ENCODE measurements around the gene UCK1. TPM values are rescaled to one million over a fixed set of nuclear protein-coding genes. Genes with fewer than 3 reads are reported as not detected.

Gene UCK1
- polyA plus RNA-seq, 2 of the 4 experiments (the other 2 are of a cell fraction), result 18.0 to 26.5 TPM

DNA sequence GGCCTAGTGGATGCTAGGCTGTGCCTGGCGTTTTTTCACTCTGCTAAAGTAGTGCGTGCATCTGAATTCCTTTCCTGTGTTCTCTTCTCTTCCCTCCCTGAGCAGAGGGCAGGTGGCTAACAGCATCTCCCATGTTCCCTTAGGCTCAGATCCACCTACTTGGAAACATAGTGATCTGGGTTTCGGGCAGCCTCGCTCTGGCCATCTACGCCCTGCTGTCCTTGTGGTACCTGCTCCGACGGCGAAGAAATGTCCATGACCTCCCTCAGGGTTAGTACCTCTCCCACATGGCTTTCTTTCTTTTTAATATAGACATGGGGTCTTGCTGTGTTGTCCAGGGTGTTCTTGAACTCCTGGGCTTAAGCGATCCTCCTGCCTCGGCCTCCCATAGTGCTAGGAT is 9.9 kb downstream of the UCK1 start (continued):
- TF ChIP-seq, protein P1, sequence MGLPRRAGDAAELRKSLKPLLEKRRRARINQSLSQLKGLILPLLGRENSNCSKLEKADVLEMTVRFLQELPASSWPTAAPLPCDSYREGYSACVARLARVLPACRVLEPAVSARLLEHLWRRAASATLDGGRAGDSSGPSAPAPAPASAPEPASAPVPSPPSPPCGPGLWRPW (IDR thresholded peaks at IDR 0.05), result no peak
- TF ChIP-seq FOSB (CRISPR knock-in tag; IDR thresholded peaks at IDR 0.05) (no peak), JUNB (IDR thresholded peaks at IDR 0.05) (no peak)

DNA sequence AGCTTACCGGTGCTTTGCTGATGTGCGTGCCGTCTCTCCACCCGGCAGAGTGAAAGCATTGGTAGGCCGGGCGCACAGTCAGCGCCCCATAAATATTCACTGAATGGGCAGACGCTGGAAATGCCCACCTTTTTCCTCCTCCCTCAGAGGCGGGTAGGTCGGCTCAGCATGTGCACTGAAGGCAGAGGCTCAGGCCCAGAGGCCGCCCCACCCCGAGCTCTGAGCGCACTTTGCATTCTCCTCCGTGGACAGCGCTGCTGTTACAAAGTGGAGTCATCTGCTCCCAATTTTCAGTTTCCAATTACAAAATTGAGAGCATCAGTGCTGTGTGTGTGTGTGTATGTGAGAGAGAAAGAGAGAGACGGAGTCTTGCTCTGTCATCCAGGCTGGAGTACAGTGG is 10.6 kb downstream of the UCK1 start:
- POLR2A ChIA-PET, result no interaction called here
- H3K27ac ChIP-seq, result no peak overlapping the region
- WGBS (ENCODE audit: missing lambda C conversion rate), result 80% methylated on average over 16 of the region's 16 CpGs
- H3K9me3 ChIP-seq, result no peaks in the 10 kb centered on the region
- DNase-seq (ENCODE audit: low read depth in 1 of 2, low spot score in 1 of 2) (no peak), FAIRE-seq (no peak), ATAC-seq (no peak)
- no peak for TF ChIP-seq CEBPB (IDR thresholded peaks at IDR 0.05)
- no peak for TF ChIP-seq EHF (CRISPR knock-in tag; IDR thresholded peaks at IDR 0.05)
- TF ChIP-seq NR3C1 (IDR thresholded peaks at IDR 0.05), result no peak
- no peak for TF ChIP-seq MYC (IDR thresholded peaks at IDR 0.05; ENCODE audit: borderline replicate concordance, low read length)
- no peak for TF ChIP-seq RAD21 (conservative IDR thresholded peaks at IDR 0.05 in 1 of 2, IDR thresholded peaks at IDR 0.05 in 1 of 2)
- no peak for TF ChIP-seq EP300 (IDR thresholded peaks at IDR 0.05)
- no peak for TF ChIP-seq FOSL2 (IDR thresholded peaks at IDR 0.05)
- TF ChIP-seq FOSL2 (CRISPR knock-in tag; IDR thresholded peaks at IDR 0.05), result no peak
- TF ChIP-seq, protein P2, sequence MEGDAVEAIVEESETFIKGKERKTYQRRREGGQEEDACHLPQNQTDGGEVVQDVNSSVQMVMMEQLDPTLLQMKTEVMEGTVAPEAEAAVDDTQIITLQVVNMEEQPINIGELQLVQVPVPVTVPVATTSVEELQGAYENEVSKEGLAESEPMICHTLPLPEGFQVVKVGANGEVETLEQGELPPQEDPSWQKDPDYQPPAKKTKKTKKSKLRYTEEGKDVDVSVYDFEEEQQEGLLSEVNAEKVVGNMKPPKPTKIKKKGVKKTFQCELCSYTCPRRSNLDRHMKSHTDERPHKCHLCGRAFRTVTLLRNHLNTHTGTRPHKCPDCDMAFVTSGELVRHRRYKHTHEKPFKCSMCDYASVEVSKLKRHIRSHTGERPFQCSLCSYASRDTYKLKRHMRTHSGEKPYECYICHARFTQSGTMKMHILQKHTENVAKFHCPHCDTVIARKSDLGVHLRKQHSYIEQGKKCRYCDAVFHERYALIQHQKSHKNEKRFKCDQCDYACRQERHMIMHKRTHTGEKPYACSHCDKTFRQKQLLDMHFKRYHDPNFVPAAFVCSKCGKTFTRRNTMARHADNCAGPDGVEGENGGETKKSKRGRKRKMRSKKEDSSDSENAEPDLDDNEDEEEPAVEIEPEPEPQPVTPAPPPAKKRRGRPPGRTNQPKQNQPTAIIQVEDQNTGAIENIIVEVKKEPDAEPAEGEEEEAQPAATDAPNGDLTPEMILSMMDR (IDR thresholded peaks at IDR 0.05), result no peak
- TF ChIP-seq, protein P3, sequence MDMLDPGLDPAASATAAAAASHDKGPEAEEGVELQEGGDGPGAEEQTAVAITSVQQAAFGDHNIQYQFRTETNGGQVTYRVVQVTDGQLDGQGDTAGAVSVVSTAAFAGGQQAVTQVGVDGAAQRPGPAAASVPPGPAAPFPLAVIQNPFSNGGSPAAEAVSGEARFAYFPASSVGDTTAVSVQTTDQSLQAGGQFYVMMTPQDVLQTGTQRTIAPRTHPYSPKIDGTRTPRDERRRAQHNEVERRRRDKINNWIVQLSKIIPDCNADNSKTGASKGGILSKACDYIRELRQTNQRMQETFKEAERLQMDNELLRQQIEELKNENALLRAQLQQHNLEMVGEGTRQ (IDR thresholded peaks at IDR 0.05), result no peak
- TF ChIP-seq, protein P4, sequence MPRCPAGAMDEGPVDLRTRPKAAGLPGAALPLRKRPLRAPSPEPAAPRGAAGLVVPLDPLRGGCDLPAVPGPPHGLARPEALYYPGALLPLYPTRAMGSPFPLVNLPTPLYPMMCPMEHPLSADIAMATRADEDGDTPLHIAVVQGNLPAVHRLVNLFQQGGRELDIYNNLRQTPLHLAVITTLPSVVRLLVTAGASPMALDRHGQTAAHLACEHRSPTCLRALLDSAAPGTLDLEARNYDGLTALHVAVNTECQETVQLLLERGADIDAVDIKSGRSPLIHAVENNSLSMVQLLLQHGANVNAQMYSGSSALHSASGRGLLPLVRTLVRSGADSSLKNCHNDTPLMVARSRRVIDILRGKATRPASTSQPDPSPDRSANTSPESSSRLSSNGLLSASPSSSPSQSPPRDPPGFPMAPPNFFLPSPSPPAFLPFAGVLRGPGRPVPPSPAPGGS (IDR thresholded peaks at IDR 0.05), result no peak
- no peak for TF ChIP-seq ZFP36 (IDR thresholded peaks at IDR 0.05; ENCODE audit: borderline replicate concordance, partially characterized antibody)
- TF ChIP-seq RARB (CRISPR knock-in tag; IDR thresholded peaks at IDR 0.05), result no peak
- no peak for TF ChIP-seq EHMT2 (IDR thresholded peaks at IDR 0.05; ENCODE audit: low read depth)
- TF ChIP-seq FOSB (CRISPR knock-in tag; IDR thresholded peaks at IDR 0.05), result no peak
- no peak overlapping the region for H3K4me3 ChIP-seq
- CTCF ChIA-PET, result interaction anchor here (1.0 to 1.2 kb wide), 2 partner anchors 153 to 171 kb away, joined by 3 to 5 read pairs; no protein-coding TSS in a partner anchor
- H3K4me2 ChIP-seq, result no peak overlapping the region
- no peaks in the 10 kb centered on the region for H3K4me1 ChIP-seq

DNA sequence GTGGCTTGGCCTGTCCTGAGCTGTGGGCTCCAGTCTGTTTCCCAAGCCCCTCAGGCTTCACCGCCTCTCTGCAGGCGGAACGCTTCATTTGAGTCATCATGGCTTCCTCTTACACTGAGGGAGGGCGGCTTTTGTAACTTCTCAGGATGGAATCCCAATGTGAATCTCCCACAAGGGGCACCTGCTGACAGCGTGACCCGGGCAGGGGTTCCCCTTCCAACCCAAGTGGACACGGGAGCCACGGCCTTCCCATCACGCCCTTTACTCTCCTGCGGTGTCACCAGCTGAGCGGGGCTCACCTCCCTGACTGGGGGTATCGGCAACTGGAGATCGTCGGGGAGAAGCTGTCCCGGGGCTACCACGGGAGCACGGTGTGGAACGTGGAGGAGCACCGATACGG is 12.5 kb downstream of the UCK1 start:
- Histone ChIP-seq H3K4me3 (no peak overlapping the region), H3K27ac (no peak overlapping the region), H3K4me1 (no peaks in the 10 kb centered on the region), H3K9me3 (no peaks in the 10 kb centered on the region), H3K4me2 (no peak overlapping the region)
- FAIRE-seq (no peak), ATAC-seq (no peak), DNase-seq (ENCODE audit: low read depth in 1 of 2, low spot score in 1 of 2) (no peak)
- ChIA-PET POLR2A (no interaction called here), CTCF (interaction anchor here (2.2 to 2.8 kb wide), 2 partner anchors 12 to 73 kb away, joined by 4 to 7 read pairs; no protein-coding TSS in a partner anchor)
- WGBS (ENCODE audit: missing lambda C conversion rate), result 97% methylated on average over 20 of the region's 20 CpGs
- TF ChIP-seq POLR2AphosphoS2 (conservative IDR thresholded peaks at IDR 0.05; ENCODE audit: low read length), result no peak

DNA sequence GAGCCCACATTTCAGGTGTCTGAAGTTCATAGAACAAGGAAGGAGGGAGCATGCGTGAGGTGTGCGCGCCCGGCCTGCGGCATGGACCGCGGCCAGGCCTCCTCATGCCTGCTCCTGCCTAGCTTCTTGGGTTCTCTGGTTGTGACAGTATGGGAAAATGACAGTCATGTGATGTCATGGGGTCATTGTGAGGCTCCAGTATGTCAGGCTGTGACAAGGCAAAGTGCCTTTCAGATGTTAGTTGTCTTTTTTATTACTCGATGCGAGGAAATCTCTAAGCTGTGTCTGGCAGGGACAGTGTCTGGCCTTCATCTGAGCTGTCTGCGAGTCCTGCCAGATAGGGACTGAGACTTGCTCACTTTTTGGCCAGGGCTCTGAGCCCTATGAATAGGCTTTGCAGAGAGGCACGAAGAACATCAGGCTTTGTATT is 13.3 kb downstream of the UCK1 start:
- DNase-seq (ENCODE audit: low read depth in 1 of 2, low spot score in 1 of 2), result no peak
- no peak for FAIRE-seq
- Histone ChIP-seq H3K4me1 (no peaks in the 10 kb centered on the region), H3K27ac (no peak overlapping the region), H3K4me2 (no peak overlapping the region), H3K4me3 (no peak overlapping the region), H3K9me3 (no peaks in the 10 kb centered on the region)
- WGBS (ENCODE audit: missing lambda C conversion rate), result 97% methylated on average over 11 of the region's 11 CpGs
- ATAC-seq, result no peak
- CTCF ChIA-PET, result interaction anchor here (1.5 to 2.8 kb wide), 3 partner anchors 11 to 223 kb away, joined by 4 to 7 read pairs (median 4); no protein-coding TSS in a partner anchor
- POLR2A ChIA-PET, result no interaction called here
- TF ChIP-seq PHF8 (IDR thresholded peaks at IDR 0.05; ENCODE audit: borderline replicate concordance, low read depth) (no peak), HOXA7 (CRISPR knock-in tag; IDR thresholded peaks at IDR 0.05) (no peak), KDM5A (IDR thresholded peaks at IDR 0.05) (no peak), HEYL (CRISPR knock-in tag; IDR thresholded peaks at IDR 0.05) (no peak), GATA3 (IDR thresholded peaks at IDR 0.05; ENCODE audit: borderline replicate concordance) (no peak), SREBF2 (IDR thresholded peaks at IDR 0.05) (no peak), ZFP36 (IDR thresholded peaks at IDR 0.05; ENCODE audit: borderline replicate concordance, partially characterized antibody) (no peak), ZC3H11A (IDR thresholded peaks at IDR 0.05) (no peak), MAZ (IDR thresholded peaks at IDR 0.05; ENCODE audit: borderline replicate concordance, low read depth, low read length) (no peak), TP53 (CRISPR knock-in tag; IDR thresholded peaks at IDR 0.05) (no peak)
- TF ChIP-seq, protein P1 (IDR thresholded peaks at IDR 0.05), result no peak
- TF ChIP-seq, protein P5, sequence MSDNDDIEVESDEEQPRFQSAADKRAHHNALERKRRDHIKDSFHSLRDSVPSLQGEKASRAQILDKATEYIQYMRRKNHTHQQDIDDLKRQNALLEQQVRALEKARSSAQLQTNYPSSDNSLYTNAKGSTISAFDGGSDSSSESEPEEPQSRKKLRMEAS (IDR thresholded peaks at IDR 0.05), result no peak
- TF ChIP-seq, protein P4 (IDR thresholded peaks at IDR 0.05), result no peak
